ENCODE data around the gene COPE.
A peak's percentile ranks its signal among the peaks of the same experiment; 100 is the strongest.
"Not testable (repeated sequence)": the region's sequence is repeated elsewhere in the genome, so short reads cannot be mapped to it uniquely, and the experiment has no call there.

The COPE gene

GRCh38 chr19:18919086-18919899 is at the start of gene COPE, which contains the start of gene DDX49:
Gene COPE, minus strand, starts transcription at chr19:18919387. Its CDS starts 39 bp downstream, at chr19:18919348.
Gene DDX49, plus strand, starts transcription at chr19:18919715. Its CDS starts 27 bp downstream, at chr19:18919742.
- DNase-seq = peak; percentile 93 to 96

DNA sequence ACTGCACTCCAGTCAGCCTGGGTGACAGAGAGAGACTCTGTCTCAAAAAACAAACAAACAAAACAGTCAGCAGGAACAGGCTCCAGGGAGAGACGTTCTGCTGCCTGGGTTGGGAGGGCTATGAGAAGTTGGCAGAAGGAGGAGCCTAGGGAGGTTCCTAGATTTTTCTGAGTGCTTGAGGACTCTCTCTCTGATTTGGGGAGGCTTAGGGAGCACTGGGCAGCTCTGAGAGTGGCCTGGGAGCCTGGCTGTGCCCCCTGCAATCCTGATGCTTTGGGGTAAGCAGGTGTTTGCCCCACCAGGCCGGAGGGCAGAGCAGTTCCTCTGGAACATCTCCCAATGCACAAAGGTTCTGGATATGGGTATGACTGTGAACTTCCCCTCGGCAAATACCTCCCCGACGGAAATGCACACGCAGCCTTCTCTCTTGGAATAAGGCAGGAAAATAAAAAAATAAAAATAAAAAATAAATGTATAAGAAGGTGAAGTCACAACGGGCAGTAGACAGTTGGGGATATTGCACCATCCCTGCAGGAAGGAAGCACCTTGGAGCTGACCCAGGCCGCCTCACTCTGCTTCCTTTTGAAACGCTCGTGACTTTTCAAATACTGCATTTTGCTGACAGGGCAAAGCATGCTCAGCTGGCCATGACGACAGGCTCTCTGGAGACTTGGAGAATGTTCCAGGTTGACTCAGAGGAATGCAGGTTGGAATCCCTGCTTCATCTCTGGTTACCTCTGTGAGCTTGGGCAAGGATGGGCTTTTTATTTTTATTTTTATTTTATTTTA is 48.4 kb upstream of the COPE start:
- DNase-seq = no peak

GRCh38 chr19:18966307-18966706 is 47.1 kb upstream of the COPE start:
- no peak for DNase-seq

- DNase-seq = no peak
These were observed 44.9 kb upstream of the COPE start for GRCh38 chr19:18964121-18964520.

DNA sequence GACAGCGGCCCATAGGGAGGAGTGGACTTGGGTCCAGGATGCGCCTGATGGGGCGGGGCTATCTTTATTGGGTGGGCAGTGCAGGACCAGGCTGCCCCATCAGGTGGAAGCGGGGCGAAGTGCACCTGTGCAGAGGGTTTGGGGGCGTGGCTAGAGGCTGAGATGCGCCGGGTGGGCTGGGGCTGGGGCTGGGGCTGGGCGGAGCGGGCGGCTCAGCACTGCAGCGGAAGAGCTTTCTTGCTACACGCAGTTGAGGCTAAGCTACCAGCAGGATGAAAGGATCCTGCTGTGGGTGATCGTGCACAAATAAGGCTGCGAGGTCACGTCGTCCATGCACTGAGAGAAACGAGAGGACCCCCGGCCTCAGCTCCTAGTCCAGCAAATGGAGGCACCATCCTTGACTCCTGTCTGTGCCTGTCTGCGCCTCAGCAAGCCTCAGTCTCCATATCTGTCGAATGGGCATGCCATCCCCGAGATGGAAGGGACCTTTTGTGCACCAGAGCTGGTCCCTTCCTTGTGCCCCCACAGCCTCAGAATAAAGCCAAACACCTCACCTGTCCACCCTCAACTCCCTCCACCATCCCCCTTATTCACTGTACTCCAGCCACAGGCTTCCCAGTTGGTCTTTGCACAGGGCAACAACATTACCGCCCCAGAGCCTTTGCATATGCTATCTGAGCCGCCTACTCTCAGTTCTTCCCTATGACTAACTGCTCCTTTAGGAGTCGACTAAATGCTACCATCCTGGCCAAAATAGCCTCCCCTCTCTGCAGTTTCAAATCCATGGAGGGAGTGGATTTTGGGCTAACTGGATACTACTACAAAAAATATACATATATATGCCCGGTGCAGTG is 42.8 kb upstream of the COPE start:
- no peak for DNase-seq

DNA sequence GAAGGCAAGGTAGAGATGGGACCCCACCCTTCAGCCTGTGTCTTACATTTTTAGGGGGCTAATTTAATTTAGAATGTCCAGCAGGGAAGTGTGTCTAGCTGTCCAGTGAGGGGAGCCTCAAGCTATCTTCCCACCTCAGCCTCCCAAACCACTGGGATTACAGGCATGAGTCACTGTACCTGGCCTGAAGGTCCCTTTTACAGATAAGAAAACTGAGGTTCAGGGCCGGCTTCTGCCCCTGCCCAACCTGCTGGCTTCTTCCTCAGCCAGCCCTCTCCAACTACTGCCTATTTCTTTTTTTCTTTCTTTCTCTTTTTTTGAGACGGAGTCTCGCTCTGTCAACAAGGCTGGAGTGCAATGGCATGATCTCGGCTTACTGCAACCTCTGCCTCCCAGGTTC is 41.2 kb upstream of the COPE start:
- no peak for DNase-seq

- no peak for DNase-seq
These were observed 35.9 kb upstream of the COPE start for GRCh38 chr19:18955042-18955441.

GRCh38 chr19:18954094-18954493 is 34.9 kb upstream of the COPE start:
- no peak for DNase-seq

- not testable (repeated sequence) for DNase-seq
These were observed 33.3 kb upstream of the COPE start for GRCh38 chr19:18952364-18953003.

DNA sequence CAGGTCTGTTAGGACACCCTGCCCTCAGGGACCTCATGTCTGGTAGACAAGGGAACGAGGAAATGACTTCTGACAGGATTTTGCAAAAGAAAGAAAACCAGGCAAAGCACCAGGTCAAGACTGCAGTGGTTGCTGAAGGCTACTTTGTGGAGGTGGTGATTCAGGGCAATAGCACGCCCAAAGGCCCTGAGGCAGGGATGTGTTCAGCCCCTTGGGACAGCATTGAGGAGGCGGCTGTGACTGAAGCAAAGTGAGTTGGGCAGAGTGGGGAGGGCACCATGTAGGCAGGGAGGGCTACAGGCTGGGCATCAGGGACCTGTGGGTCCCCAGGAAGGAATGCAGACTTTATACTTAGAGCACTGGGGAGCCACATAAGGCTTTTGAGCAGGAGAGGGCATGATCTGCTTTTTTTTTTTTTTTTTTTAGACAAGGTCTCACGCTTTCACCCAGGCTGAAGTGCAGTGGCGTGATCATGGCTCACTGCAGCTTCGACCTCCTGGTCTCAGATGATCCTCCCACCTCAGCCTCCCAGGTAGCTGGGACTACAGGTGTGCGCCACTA is 32.6 kb upstream of the COPE start:
- no peak for DNase-seq

DNA sequence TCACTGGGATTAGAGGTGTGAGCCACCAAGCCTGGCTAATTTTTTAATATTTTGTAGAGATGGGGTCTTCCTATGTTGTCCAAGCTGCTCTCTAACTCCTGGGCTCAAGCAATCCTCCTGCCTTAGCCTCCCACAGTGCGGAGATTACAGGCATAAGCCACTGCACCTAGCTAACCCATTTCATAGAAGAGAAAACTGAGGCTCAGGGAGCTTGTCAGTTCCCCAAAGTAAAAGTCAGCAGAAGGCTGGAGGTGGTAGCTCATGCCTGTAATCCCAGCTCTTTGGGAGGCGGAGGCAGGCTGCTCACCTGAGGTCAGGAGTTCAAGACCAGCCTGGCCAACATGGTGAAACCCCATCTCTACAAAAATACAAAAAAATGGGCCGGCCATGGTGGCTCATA is 30.7 kb upstream of the COPE start:
- no peak for DNase-seq

- DNase-seq = no peak
These were observed 29.8 kb upstream of the COPE start for GRCh38 chr19:18948976-18949356.

DNA sequence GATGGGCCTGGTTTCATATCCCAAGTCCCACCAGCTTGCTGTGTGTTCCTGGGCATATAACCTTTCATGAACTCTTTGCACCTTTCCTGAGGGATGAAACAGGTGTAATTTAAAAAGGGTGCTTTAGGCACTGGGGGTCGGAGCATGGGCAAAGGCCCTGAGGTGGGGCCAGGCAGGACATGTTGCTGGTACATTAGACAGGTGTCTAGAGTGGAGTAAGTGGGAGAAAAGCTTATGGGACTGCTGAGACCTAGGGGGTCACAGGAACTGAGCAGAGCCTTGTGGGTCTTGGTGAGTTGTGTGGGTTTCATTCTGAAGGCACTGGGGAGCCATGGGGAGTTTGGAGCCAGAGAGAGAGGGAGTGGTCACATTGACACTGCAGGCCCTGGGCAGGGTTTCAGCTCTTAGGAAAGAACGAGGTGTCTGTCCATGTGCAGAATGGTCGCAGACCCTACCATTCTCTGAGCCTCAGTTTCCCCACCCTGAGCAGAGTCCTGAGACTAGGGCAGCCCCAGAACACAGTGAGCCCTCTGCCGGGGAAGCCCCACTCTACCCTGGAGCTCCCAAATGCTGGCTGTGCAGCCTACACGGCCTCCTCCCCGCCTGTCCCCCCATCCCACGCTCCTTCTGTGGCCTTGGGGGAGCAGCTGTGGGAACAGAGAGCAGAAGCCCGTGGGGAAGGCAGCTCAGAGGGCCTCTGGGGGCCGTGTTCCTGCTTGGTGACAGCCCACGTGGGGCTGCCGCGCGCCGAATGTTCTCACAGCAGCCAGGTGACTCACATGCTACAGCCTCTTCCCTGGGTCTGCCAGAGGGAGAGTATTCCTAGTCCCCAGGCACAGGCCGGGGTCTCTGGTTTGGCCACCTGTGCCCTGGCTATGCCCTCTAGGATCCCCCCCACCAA is 29.1 kb upstream of the COPE start:
- no peak for DNase-seq

DNA sequence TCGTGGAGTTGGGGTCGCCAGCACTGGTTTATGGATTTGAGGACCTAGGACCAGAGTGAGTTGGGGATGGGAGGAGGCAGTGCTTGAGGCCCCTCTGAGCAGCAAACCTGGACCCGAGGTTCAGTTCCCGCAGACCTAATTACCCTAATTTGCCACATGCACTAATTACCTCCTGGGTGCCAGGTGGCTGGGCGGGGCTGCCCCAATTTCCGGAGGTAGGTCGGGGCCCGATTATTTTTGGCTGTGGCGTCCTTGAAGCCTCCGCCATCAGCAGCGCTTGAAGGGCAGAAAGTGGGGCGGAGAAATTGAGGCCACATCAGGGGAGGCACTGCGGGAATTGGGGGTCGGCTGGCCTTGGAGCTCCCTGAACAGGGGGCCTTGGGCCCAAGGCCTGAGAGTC is 27.7 kb upstream of the COPE start:
- no peak for DNase-seq

DNA sequence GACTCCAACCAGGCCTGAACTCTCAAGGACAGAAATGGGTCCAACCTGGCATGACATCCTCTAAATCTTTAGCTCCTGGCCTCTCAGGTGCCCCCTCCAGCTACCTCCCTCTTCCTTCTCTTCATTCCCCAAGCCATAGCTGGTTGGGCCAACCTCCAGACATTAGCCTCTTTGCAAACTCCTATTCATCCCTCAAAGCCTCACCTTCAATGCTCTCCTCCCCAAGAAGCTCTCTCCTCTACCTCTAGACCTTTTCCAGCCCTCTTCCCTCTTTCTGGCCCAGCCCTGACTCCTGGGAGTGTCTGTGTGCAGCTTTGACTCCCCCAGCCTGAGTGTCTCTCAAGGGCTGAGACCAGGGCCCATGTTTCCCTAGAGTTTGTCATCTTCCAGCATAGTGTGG is 27.1 kb upstream of the COPE start:
- DNase-seq = no peak

DNA sequence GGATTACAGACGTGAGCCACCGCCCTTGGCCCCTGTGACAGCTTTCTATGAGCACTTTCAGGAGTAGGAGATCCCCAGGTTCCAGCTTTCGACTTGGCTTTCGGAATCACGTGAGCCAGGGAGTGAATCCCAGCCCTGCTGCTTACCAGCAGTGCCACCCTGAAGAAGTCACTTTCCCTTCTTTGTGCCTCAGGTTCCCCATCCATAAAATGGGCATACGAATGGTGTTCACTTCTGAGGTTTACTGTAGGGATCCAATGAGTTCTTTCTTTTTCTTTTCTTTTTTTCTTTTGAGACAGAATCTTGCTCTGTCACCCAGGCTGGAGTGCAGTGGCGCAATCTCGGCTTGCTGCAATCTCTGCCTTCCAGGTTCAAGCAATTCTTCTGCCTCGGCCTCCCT is 26.1 kb upstream of the COPE start:
- DNase-seq = no peak

- DNase-seq = no peak
These were observed 24.3 kb upstream of the COPE start for GRCh38 chr19:18943465-18943864.

DNA sequence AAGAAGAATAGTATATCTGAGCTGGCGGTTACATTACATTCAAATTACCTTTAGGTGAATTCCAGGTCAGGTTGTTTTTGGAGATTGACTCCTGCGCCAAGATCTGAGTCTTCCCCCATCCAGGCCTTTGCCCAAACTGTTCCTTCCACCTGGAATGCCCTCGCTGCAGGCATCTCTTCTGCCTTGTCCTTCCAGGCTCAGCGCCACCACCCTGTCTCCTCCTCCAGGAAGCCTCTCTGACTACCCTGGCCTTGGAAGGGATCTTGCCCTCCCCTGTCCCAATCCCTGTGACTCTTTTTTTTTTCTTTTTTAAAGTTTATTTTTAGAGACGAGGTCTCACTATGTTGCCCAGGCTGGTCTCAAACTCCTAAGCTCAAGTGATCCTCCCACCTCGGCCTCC is 23.5 kb upstream of the COPE start:
- no peak for DNase-seq

DNA sequence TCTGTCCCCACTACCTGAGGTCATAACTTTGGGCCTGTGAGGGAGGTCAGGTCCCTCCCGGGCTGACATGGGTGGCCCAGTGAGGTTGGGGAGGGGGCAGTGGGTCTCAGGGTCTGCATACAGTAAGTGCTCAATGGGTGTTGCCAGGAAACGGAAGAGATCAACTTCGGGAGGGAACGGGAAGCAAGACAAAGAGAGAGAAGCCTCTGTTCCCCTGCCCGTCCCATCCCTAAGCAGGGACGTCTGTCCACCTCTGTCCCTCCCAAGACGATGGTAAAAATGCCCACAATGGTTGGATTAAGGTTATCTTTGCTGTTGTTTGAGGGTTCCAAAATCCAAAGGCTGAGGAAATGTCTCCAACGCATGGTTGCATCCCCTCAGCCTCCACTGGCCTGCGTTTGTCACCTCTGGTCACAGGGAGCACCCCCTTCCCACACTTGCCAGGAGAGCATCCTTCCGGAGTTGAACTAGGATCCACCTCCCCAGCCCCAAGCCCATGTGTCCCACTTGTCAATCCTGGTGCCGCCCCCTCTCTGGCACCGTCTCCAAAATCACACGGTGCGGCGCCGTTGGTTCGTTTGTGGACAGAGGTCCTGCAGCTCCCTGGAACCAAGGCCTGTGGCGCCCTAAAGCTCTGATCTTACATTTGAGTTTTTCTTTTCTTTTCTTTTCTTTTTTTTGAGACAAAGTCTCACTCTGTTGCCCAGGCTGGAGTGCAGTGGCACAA is 22.6 kb upstream of the COPE start:
- no peak for DNase-seq

Measured in activated CD4-positive, alpha-beta T cell treated with anti-CD3 and anti-CD28 coated beads for 4 hours (primary cell).